Measurements from ENCODE around the gene SRCIN1.

The SRCIN1 gene

DNA sequence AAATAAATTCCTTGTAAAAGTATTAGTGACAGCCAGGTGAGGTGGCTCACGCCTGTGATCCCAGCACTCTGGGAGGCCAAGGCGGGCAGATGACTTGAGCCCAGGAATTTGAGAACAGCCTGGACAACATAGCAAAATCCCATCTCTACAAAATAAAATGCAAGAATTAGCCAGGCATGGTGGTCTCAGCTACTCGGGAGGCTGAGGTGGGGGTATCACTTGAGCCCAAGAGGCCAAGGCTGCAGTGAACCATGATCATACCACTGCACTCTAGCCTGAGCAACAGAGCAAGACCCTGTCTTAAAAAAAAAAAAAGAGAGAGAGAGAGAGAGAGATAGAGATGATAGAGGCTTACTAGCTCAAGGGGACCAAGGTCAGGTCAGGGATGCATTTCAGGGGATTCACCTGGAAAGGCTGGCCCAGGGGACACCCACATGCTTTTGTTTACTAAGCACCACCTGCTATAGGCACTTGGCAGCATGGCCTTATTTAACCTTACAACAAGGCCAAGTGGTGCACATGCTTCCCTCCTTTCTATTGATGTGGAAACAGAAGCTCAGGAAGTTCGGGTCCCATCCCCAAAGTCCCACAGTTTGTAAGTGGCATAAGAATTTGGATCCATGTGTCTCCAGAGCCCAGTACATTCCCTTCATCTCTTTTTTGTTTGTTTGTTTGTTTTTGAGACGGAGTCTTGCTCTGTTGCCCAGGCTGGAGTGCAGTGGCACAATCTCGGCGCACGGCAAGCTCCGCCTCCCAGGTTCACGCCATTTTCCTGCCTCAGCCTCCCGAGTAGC is 12.4 kb upstream of the SRCIN1 start:
- no peak for DNase-seq

DNA sequence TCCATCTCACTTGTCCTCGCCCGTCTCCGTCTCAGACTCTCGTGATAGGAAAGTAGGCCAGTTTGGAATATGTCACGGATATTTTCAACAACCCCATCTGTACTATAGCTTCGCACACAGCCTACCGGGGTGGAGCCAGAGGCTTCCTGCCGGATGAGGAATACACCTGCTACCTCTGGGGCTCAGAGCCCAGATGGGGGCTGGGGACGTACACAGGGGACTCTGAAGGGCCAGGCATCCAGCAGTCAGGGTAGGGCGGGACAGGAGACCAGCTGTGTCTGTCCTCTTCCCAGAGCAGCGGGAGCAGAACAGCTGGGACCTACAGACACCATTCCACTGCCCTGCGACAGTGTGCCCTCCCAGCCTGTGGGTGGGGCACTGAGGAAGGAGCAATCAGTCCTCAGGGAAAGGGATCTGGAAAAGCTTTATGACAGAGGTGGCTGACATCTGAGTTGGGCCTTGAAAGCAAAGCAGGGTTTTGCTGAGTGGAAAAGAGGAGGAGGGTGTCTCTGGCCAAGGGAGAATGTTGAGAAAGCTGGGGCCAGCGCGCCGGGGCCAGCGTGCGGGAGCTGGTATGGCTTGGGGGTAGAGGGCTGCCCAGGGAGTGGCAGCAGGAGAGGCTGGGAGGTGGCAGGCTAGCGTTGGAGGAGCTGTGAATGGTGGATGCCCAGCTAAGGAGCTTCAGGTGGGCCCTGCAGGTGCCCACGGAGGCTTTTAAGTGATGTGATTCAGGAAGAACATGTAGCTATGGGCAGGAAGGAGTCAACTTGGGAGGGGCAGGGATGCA is 11.5 kb upstream of the SRCIN1 start:
- no peak for DNase-seq

DNA sequence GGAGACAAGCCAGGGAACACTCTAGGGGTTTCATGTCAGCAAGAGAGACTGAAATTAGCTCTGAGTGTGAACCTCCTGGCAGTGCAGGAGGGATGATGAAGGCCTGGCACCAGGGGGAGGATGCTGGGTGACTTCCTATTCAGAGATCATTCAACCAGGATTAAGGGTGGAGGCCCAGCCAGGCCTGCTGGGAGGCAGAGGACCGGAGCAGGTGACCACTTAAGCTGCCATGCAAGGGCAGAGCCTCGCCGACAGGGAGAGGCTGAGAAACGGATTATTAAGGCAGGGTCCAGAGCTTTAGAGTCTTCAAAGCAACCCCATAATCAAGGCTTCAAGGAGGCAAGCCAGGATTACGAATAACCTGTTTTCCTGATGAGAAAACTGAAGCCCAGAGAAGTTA is 10.6 kb upstream of the SRCIN1 start:
- no peak for DNase-seq

DNA sequence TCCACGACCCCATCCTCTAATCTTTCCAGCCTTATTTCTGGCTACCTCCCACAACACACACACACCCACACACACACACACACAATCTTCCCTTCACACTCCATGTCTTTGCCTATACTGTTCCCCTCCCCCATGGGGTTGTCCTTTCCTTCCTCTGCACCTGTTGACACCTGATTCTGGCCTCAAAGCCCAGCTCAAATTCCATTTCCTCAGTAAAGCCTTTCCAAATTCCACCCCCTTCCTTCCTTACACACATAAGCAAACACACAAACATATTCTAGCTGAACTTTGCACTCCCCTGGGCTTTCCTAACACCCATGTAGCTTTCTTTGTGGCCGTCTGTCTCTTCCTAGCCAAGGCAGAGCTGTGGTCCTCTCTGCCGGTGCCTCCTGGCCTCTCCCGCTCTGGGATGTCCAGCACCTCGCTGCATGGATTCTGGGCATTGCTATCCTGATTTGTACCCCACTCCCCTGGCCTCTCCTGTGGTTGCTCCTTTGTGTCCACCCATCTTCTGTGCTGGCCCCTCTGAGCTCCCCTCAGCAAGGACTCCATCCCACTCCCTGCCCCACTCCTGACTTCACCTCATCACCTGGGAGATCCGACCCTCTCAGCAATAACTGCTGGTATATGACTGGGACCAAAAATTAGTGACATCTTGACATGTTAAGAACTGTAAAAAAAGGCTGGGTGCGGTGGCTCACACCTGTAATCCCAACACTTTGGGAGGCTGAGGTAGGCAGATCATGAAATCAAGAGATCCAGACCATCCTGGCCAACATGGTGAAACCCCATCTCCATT is 8.4 kb upstream of the SRCIN1 start:
- DNase-seq: no peak

DNA sequence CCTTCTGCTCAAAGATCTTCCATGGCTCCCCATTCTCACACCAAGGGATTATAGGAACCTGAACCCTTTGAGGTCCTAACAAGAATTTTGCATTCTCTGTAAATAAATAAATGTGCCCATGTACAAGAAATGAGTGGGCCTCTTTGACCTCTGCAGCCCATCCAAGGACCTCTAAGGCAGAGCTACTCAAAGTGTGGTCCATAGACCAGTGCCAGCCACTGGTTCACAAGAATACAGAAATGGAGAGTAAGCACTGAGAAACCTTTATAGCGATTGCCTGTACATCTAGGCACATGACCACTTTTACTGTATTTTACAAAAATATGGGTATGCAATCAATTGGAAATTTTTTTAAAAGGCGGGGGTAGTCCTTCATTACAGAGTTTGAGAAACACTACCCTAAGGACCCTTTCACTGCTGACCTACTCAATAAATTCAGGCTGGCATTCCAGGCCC is 7.8 kb upstream of the SRCIN1 start:
- DNase-seq: no peak

DNA sequence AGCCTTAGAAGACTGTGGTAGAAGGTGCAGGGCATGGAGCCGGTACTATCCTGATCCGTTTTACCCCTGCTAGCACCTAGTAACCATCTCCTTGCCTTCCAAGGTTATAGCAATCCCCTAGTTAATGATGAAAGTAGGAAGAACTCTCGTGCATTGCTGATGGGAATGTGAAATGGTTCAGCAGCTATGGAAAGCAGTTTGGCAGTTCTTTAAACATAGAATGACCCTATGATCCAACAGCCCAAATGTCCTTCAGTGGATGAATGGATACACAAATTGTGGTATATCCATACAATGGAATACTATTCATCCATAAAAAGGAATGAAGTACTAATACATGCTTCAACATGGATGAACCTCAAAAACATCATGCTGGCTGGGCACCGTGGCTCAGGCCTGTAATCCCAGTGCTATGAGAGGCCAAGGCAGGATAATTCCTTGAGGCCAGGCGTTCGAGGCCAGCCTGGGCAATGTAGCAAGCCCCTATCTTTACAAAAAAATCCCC is 6.2 kb upstream of the SRCIN1 start:
- no peak for DNase-seq

DNA sequence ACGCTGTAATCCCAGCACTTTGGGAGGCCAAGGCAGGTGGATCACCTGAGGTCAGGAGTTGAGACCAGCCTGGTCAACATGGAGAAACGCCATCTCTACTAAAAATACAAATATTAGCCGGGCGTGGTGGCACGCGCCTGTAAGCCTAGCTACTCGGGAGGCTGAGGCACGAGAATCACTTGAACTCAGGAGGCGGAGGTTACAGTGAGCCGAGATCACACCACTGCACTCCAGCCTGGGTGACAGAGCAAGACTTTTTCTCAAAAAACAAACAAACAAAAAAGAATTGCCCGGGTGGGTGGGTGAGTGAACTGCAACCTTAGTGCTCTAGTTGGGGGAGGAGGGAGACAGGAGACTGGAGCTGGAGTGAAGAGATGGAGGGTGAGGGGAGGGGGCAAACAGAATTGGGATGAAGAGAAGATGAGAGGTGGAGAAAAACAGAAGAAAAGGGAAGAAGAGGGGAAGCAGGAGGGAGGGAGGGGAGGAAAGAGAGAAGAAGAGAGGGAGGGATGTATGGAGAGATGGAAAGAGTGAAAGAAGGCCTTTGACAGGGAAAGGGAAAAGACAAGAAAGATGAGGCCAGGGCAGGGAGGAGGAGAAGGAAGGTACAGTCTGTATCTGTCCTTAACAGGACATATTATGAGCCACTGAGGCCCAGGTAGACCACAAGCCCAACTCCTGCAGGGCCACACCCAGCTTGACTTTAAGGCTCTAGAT is 5.5 kb upstream of the SRCIN1 start:
- no peak for DNase-seq

DNA sequence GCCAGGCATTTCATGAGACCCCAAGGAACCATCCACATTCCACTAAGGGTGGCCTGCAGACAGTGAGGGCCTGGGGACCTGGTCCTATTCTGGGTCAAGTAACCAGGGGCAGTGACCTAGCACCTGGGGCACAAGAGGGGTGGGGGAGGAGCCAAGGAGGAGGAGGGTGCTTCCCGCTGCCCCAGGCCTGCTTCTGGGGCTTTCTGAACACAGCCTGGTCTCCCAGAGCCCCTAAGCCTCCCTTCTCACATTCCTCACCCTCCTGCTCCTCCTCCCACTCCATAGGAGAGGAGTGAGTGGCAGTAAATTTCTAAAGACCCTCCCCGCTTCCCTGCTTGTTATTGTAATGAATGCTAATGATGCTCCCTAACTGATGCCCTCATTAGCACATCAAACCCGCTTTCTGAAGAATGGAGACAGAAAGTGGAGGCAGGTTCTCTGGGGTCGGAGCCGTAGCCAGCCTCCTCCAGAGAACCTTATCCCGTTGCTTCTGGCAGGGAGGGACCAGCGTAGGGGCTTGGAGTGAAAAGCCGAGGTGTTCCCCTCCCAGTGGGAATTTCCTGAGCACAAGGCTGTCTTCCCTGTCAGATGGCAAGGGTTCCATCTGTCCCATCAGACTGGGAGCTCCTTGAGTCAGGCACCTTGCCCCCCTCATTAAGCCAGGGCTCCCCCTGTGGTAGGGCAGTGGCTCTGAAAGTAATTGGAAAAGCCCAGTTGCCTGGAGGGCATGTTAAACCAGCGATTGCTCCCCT is 3.7 kb upstream of the SRCIN1 start:
- no peak for DNase-seq

DNA sequence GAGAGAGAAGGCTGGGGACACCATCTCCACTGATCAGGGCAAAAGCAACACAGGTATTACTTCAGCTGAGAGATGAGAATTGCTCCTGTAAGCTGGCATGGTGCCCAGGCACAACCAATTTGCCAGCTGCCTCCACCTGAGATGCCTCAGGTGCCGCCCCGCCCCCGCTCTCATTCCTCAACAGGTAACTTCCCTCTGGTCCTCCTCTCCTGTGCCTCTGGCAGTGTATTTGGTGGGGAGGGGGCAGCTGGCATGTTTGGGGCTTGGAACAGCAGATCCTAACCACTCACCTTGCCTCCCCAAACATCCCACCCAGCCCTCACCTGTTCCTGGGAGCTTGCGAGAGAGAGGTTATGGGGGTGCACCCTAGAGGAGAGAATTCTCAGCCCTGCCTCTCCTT is 2.9 kb upstream of the SRCIN1 start:
- DNase-seq: no peak

DNA sequence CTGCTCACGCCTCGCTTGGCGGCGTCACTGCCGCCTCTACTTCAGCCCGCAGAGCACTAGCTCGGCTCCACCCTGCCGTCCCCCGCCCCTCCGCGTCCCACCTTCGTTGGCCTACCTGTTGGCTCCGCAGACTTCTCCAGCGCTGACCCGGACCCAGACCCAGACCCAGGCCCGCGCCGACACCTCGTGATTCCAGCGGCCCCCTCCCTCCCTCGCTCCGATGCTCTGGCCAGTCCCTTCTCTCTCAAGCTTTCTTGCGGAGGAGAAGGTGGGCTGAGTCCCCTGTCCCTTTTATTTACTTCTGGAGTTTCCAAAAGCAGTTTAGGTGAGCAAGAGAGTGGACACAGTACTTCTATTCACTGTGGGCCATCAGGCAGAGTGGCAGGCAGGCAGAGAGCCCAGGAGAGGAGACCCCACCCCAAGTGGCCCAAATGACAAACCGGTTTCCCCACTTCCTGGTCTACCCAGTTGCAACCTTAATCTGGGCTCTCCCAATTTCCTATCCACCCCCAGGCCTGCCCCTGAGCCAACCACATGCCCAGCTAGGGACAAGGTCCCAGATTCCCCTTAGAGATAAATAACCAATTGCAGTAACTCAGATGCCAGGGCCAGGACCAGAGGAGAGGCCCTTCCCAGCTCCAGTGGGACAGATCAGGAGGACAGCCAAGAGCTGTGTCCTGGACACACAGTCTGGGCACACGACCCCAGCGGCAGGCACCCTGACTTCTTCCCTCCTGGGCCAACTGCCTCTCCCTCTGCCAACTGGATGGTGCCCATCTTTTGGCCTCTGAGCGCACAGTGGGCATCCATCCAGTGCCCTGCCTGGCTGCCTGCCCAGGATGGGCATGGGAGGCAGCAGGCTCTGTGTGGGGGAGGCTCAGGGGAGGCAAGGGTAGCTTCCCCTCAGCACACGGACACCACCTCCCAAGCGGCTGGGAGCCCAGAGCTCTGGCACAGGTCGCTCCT is 1.2 kb upstream of the SRCIN1 start:
- peak in 51 of 58 donors; percentile 25 to 88 (median 75) for DNase-seq

DNA sequence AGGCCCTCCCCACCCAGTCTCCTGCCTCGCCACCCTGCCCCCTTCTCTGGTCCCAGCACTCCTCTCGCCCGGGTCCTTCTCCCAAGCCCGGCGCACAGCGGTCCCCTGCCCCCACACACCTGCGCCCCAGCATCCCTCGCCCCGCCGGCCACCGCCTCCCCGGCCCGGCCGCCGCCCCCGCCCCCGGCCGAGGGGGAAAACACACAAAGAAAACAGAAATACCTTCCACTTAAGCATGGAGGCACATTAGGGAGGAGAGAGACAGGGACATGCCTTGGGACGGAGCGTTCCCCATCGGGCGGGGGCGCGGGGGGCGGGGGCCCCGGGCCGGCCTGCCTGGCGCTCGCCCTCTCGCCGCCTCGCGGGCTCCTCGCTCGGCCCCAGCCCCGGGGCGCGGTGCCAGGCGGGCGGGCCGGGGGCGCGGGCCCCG is 326 bp downstream of the SRCIN1 start:
- DNase-seq: peak in 2 of 58 donors; percentile 53 to 64

DNA sequence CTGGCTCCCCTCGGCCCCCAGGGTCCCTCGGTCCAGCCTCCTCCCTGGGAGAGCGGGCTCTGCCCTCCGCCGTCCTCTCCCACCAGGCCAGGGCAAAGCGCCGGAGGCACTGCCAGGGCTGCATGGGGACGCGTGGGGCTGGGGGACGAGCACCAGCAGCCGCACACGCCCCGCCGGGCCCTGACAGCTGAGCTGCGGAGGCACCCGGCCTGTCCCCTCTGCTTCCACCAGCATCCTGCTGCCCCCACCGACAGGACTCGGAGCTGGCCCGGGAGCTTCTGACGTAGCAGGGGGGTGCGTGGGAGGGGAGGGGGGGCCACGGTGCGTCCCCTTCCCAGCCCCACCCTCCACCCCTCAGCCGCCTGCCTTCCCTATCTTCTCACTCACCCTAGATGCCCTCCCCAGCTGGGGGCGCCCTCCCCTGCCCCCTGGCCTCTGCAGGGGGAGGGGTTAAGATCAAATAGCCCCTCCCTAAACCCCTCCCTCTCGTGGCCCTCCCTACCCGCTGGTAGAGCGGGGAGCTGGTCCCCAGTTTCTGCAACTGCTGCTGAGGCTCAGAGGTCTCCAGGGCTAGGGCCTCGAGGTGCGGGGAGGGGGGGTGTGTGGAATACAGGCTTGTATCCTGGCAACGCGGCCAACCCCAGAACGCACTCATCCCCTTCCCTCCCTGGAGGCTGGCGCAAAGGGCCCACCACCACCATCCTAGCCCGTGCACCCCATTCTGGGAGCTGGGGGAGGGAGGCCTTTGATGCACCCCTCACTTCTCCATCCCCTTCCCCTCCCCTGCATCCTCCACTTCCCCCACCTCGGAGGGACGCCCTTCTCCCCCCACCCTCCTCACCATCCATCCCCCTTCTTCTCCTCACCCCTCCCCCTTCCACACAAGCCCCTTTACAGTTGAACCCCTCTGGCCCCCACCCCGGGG is 1.0 kb downstream of the SRCIN1 start:
- DNase-seq: peak in 48 of 58 donors; percentile 20 to 84 (median 62)

DNA sequence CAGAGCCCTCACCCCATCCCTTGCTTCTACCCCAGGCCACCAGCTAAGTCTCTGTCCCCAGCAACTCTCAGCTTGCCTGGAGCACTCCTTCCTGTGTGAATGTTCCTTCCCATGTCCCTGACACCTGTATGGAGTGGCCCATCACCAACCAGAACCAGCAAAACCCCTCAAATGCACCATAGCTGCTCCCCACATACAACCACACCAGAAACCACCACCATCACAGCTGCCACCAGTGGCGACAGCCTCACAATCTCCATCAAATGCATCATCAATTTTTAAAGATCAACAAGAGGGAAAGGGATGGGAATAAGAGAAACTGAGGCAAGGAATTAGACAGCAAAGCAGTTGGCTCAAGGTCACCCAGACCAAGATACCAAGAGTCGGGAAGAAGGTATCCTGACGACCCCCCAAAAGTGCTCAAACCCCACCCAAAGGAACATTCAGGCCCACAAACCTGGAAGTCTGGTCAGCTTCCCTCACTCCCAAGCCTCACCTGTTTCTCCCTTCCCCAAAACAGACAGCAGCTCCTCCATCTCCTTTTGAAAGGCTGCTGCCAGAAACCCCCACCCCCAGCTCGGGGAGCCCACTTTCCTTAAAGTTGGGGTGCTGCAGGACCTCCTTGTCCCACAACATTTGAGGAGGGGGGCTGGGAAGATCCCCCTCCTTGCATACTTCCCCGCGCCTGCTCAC is 1.8 kb downstream of the SRCIN1 start:
- DNase-seq: no peak

DNA sequence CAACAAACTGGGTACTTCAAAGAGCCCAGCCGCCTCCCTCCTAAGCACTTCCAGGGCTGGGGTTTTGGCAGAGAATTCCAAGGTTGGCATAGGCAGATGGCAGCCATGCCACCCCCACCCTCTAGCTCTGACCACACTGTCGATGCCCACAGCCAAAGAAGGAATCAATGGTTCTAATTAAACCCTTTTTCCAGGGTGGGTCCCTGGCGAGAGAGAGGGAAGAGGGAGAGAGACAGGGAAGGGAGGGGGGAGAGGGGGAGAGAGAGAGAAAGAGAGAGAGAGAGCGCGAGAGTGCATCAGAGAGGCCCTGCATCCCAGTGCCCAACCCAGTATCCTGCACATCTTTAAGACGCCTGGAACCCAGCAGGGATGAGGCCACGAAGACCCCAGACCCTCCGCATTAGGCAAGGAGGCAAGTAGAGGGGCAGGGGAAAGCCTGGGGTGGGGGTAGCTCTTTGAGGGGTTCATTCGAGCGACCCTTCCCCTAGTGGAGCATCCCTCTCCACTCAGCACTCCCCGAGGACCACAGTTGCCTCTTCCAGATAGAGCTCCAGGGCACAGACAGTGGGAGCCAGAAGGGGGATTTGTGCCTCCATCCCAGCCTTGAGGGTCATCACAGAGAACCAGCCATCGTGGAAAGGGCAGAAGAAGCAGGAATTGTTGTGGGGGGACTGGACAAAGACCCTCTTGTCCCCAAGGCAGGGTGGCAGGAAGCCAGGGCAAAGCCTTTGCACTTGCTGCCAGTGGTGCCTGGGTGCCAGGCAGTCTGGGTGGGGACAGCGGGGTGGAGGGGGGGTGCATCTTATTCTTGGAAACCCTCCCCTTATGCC is 2.6 kb downstream of the SRCIN1 start:
- peak in 27 of 58 donors; percentile 12 to 71 (median 45) for DNase-seq

DNA sequence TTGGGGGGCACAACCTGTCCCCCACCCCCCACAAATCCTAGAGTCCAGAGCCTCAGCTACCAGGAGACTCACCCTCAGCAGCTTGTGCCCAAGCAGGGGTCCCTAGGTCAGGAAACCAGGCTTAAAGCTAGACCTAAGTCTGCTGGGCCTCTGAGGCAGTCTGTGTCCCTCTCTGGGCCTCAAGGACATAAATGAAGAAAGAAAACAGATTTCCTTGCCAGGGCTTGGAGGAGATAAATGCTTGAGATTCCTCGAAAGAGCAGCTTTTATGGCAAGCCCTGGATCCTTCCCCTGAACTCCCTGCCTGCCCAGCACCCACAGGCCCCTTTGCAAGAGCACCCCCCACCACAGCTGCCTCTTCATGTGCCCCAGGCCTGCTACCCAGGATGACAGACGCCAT is 3.3 kb downstream of the SRCIN1 start:
- DNase-seq: no peak
